AG04449 (cell line): ENCODE results near the gene TMEM109.
A peak's percentile ranks its signal among the peaks of the same experiment; 100 is the strongest.

Source experiments
- CTCF ChIA-PET: fragments of 350-600 bp; formaldehyde crosslinking; extraction: SDS; loops from one replicate; lab custom pipeline; 2021; ENCODE audit warnings: antibody characterized with exemption; lab: Yijun Ruan, JAX
- POLR2A ChIA-PET: fragments of 400-600, 350-600 bp; formaldehyde crosslinking; extraction: SDS; loops from one replicate; lab custom pipeline; 2020; ENCODE audit warnings: antibody characterized with exemption, inconsistent platforms; lab: Yijun Ruan, JAX
- DNase-seq: peaks from one replicate; pipeline ENCODE4 v3.0.0-alpha.2; 2010; ENCODE audit warnings: low read depth, low spot score
- H3K4me3 ChIP-seq: 2 replicates; pipeline ENCODE4 v1.5.1; 2011; ENCODE audit warnings: low read depth, mild to moderate bottlenecking, control low read depth, low read length
- TF ChIP-seq, protein P1 (sequence below): IDR thresholded peaks from one replicate; pipeline ENCODE4 v1.5.1; 2011; ENCODE audit warnings: mild to moderate bottlenecking, moderate library complexity, low read length, control low read depth, inconsistent platforms; ENCODE audit not compliant: insufficient read depth; ENCODE audit errors: missing control alignments

The TMEM109 gene

DNA sequence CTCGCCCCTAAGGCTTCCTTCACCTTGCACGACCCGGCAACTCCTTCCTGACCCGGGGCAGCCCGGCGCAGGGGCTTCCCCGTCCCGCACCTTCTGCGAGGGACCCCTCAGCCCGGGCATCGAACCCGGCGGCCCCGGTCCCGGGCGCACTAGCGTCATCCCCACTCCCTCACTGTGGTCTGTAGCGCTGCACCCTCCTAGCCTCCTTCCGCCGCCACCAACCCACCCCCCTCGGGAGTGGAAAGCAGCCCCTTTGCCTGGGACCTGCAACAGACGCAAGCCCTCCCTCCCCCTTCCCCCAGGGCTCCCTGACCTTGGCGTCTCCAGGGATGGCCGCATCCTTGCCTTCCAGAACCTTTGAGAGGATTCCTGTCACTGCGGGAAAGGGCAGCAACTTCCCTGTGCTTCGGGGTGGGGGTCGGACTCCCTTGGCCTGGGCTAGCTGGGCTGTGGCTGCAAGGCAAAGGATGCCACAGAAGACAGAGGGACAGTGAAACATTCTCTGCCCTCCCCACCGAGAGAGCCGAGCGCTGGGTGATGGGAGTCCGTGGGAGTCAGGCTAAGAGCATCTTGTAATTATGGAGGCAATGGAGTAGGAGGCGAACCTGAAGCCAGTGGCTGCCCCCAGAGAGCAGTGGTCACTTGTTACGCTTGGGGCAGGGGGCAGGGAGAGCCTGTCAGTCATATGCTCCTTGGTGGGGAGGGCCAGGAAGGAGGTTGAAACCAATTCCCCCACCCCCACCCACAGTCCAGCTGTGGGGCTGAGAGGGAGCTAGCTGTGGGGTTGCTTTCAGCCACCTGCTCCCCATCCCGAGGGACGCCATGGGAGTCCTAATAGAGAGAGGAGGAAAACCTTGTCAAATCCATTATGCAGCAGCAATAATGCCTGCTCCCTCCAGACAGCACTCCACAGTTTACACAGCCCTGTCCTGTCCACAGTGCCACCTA, 11.2 kb downstream of the TMEM109 start:
- peak overlapping the region; percentile 67 for H3K4me3 ChIP-seq
- ChIA-PET CTCF (no interaction called here), POLR2A (no interaction called here)
- TF ChIP-seq, protein P1, sequence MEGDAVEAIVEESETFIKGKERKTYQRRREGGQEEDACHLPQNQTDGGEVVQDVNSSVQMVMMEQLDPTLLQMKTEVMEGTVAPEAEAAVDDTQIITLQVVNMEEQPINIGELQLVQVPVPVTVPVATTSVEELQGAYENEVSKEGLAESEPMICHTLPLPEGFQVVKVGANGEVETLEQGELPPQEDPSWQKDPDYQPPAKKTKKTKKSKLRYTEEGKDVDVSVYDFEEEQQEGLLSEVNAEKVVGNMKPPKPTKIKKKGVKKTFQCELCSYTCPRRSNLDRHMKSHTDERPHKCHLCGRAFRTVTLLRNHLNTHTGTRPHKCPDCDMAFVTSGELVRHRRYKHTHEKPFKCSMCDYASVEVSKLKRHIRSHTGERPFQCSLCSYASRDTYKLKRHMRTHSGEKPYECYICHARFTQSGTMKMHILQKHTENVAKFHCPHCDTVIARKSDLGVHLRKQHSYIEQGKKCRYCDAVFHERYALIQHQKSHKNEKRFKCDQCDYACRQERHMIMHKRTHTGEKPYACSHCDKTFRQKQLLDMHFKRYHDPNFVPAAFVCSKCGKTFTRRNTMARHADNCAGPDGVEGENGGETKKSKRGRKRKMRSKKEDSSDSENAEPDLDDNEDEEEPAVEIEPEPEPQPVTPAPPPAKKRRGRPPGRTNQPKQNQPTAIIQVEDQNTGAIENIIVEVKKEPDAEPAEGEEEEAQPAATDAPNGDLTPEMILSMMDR: no peak
- DNase-seq: no peak

DNA sequence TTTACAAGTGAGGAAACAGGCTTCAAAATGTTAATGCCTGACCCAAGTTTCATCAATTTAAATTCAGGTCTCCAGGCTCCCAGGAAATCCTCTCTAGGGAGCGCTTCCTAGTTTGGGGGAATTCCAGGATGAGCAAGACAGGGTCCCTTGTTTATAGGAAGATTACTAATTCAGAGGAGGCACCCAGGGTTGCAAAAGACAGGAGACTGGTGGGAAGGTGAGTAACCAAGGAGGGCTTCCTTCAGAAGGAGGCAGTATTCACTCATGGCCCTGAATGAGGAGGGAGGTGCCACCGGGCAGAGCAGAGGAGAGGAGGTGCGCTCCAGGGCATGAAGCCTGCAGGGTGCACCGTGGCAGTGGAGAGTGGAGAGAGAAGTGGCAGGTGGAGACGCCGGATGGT, 11.9 kb downstream of the TMEM109 start:
- CTCF ChIA-PET: no interaction called here

DNA sequence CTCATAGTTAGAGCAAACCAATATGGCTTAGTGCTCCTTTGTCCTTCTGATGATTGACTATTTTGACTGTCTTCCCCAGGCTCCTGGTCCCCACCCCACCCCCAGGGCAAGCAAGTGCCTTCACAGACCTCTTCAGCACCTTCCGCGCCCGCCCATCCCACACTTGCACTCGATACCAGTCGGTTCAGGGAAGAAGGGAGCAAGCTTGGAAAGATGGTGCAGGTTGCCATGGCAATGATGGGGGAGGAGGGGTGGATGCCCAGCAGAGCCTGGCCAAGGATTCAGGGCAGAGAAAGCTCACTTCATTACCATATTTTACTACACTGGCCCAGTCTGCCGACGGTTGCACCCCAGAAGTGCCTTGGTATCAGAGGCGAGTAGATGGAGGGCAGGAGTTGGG, 12.5 kb downstream of the TMEM109 start:
- TF ChIP-seq, protein P1: no peak
- H3K4me3 ChIP-seq: no peak overlapping the region
- DNase-seq: no peak
- ChIA-PET POLR2A (no interaction called here), CTCF (interaction anchor here (1.0 to 1.1 kb wide), 2 partner anchors 11 to 242 kb away, joined by 3 read pairs; no protein-coding TSS in a partner anchor)

More for the DNA sequence above, 11.9 kb downstream of the TMEM109 start:
- POLR2A ChIA-PET: no interaction called here
- TF ChIP-seq, protein P1: no peak
- peak; percentile 23 for DNase-seq
- H3K4me3 ChIP-seq: peak overlapping the region; percentile 67

DNA sequence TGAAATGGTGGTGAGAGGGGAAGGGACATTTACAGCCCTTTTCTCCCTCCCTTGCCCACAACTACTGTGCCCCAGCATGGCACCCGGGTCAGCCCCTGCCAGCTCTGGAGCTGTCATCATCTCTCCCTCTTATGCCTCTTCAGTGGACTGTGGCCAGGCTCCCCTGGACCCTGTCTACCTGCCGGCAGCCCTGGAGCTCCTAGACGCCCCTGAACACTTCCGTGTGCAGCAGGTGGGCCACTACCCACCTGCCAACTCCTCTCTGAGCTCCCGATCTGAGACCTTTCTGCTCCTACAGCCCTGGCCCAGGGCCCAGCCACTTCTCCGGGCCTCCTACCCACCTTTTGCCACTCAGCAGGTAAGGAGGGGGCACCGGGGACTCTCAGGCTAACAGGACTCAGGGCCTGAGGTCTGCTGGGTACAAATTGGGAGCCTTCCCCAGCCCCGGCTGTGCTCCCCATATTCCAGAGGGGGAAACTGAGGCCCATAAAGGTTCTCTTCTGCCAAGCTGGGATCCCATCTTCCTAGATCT, 13.2 kb downstream of the TMEM109 start:
- CTCF ChIA-PET: interaction anchor here (1.0 to 1.2 kb wide), 3 partner anchors 12 to 242 kb away, joined by 3 read pairs; partner anchors contain the start of gene TMEM109
- POLR2A ChIA-PET: no interaction called here
- no peak overlapping the region for H3K4me3 ChIP-seq
- TF ChIP-seq, protein P1: no peak
- no peak for DNase-seq

DNA sequence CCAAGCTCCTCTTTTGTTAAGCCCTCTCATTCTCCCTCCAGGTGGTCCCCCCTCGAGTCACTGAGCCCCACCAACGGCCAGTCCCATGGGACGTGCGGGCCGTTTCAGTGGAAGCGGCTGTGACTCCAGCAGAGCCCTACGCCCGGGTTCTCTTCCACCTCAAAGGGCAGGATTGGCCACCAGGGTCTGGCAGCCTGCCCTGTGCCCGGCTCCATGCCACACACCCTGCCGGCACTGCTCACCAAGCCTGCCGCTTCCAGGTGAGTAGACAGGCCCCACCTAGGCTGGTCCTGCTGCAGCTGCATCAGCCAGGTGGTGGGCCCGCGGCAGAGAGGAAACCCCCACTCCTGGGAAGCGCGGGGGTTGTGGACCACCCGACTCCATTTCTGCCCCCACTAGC, 13.6 kb downstream of the TMEM109 start:
- no peak overlapping the region for H3K4me3 ChIP-seq
- no peak for DNase-seq
- ChIA-PET CTCF (interaction anchor here (1.0 to 1.2 kb wide), 2 partner anchors 13 to 14 kb away, joined by 3 read pairs; partner anchors contain the start of gene TMEM109), POLR2A (no interaction called here)
- TF ChIP-seq, protein P1: no peak

DNA sequence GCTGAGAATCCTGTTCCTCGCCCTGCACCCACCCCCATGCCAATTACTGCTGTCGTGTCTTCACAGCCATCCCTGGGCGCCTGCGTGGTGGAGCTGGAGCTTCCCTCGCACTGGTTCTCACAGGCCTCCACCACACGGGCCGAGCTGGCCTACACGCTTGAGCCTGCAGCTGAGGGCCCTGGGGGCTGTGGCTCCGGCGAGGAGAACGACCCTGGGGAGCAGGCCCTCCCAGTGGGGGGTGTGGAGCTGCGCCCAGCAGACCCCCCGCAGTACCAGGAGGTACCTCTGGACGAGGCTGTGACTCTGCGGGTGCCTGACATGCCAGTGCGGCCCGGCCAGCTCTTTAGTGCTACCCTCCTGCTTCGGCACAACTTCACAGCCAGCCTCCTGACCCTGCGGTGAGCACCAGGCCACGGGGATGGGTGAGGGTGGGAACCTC, 14.6 kb downstream of the TMEM109 start:
- TF ChIP-seq, protein P1: no peak
- ChIA-PET POLR2A (no interaction called here), CTCF (no interaction called here)
- no peak overlapping the region for H3K4me3 ChIP-seq
- DNase-seq: no peak
